Gastroesophageal sphincter (tissue), 3 donors: ENCODE measurements around the gene RNF126.

Experiments used
- EP300 ChIP-seq: sonication (generic); formaldehyde crosslinking; IDR thresholded peaks from one replicate; pipeline ENCODE4 v1.6.1; 2017; ENCODE audit warnings: antibody characterized with exemption, mild to moderate bottlenecking
- POLR2A ChIP-seq, 2 donors: fragments of 450-650 bp; IDR thresholded peaks; one replicate each; pipeline ENCODE4 v1.6.1; 2017; ENCODE audit warnings: antibody characterized with exemption in 2 of 2, mild to moderate bottlenecking in 2 of 2, moderate library complexity in 1 of 2
- POLR2AphosphoS5 ChIP-seq: sonication (generic); formaldehyde crosslinking; IDR thresholded peaks from one replicate; pipeline ENCODE4 v1.6.1; 2017; ENCODE audit warnings: antibody characterized with exemption
- TF ChIP-seq, protein P1 (sequence below), 4 experiments: fragments of 200-600 bp in 2 of 4; fragments of 450-650 bp in 2 of 4; sonication (generic) in 1 of 4; IDR thresholded peaks; one replicate each; pipeline ENCODE4 v1.5.1; 2017 to 2019; ENCODE audit warnings: antibody characterized with exemption in 4 of 4, mild to moderate bottlenecking in 2 of 4, moderate library complexity in 2 of 4

DNA sequence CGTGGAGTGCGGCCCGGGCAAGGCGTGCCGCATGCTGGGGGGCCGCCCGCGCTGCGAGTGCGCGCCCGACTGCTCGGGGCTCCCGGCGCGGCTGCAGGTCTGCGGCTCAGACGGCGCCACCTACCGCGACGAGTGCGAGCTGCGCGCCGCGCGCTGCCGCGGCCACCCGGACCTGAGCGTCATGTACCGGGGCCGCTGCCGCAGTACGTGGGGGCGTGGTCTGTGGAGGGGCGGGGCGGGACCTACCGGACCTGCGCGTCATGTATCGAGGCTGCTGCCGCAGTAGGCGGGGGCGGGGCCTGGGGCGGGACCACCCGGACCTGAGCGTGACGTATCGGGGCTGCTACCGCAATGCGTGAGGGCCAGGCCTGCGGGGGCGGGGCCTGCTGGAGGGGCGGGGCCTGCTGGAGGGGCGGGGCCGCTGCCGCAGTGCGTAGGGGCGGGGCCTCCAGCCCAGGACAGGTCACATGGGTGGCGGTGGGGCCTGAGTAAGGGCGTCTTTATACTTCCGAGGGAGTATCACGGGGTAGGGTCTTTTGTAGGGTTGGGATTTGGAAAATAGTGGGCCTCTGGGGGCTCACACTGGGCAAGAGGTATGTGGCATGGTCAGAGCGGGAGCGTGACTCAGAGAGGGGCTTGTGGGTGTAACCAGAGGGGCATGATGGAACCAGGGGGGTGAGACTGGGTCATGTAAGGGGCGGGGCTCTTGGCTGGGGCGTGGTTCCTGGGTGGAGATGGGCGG, 17.4 kb upstream of the RNF126 start:
- TF ChIP-seq, protein P1, sequence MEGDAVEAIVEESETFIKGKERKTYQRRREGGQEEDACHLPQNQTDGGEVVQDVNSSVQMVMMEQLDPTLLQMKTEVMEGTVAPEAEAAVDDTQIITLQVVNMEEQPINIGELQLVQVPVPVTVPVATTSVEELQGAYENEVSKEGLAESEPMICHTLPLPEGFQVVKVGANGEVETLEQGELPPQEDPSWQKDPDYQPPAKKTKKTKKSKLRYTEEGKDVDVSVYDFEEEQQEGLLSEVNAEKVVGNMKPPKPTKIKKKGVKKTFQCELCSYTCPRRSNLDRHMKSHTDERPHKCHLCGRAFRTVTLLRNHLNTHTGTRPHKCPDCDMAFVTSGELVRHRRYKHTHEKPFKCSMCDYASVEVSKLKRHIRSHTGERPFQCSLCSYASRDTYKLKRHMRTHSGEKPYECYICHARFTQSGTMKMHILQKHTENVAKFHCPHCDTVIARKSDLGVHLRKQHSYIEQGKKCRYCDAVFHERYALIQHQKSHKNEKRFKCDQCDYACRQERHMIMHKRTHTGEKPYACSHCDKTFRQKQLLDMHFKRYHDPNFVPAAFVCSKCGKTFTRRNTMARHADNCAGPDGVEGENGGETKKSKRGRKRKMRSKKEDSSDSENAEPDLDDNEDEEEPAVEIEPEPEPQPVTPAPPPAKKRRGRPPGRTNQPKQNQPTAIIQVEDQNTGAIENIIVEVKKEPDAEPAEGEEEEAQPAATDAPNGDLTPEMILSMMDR (IDR thresholded peaks at IDR 0.05), result peak in 3 of 4 experiments; percentile 62 to 75 (median 69)
- TF ChIP-seq POLR2AphosphoS5 (peak; percentile 67), POLR2A (IDR thresholded peaks at IDR 0.05) (peak; percentile 90 to 96), EP300 (no peak)
